SK-N-MC (cell line): ENCODE measurements around the gene MAP3K9.

Experiments
- DNase-seq: peaks from one replicate; pipeline ENCODE4 v3.0.0-alpha.2; 2011; ENCODE audit warnings: low read depth, low spot score
- H3K27ac ChIP-seq: fragments of 200-600 bp; sonication (generic); 2 replicates; pipeline ENCODE4 v1.5.1; 2016; ENCODE audit warnings: mixed run types
- H3K36me3 ChIP-seq: fragments of 200-600 bp; sonication (generic); 2 replicates; pipeline ENCODE4 v1.6.1; 2017; ENCODE audit warnings: antibody characterized with exemption, low read length, mixed read lengths; ENCODE audit not compliant: insufficient read depth
- H3K4me3 ChIP-seq: fragments of 200-600 bp; sonication (generic); 2 replicates; pipeline ENCODE4 v1.5.1; 2016
- H3K9ac ChIP-seq: fragments of 200-600 bp; sonication (generic); 2 replicates; pipeline ENCODE4 v1.8.0; 2017; ENCODE audit warnings: mixed run types, mixed read lengths; ENCODE audit not compliant: insufficient read length
- H3K9me3 ChIP-seq: fragments of 200-600 bp; sonication (generic); 2 replicates; pipeline ENCODE4 v1.6.1; 2017; ENCODE audit warnings: low read depth, mild to moderate bottlenecking, antibody characterized with exemption, low read length, moderate library complexity, mixed read lengths
- EZH2 ChIP-seq: fragments of 200-600 bp; sonication (generic); IDR thresholded peaks from one replicate; pipeline ENCODE4 v1.6.1; 2017; ENCODE audit warnings: antibody characterized with exemption
- FOXP2 ChIP-seq: optimal IDR thresholded peaks from 2 replicates; pipeline ENCODE3; 2011; ENCODE audit warnings: mild to moderate bottlenecking, moderate library complexity; ENCODE audit not compliant: insufficient read depth; ENCODE audit errors: extremely low read length, control extremely low read depth
- POLR2AphosphoS5 ChIP-seq: IDR thresholded peaks from 2 replicates; pipeline ENCODE4 v1.6.1; 2012; ENCODE audit warnings: mild to moderate bottlenecking, low read depth, low read length, borderline replicate concordance

MAP3K9 gene

DNA sequence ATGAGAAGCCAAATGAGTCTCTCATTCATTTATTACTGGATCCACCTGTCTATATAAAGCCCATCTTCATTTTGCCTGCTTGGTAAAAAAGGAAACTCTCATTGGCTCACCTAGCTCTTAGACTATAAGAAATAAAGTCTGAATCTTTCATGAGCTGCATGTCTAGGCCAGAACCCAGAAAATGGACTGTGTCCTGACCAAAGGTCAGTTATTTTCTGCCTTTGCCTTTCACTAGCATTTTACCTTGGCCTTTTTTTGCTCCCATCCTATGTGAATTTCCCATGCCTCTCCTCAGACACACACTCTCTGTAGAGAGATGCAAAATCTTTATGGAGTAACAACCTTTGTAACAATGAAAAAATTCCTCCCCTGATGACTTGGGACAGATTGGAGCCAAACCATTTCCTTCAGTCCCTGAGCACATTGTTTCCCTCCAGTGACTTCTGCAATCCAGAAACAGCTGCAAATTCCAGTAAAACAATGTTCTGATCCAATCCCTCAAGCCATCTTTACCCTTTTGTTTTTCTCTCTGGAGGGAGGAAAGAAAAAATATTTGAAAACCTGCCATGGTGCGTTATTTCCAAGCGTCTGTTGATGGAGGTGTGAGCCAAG, 33.6 kb upstream of the MAP3K9 start:
- Histone ChIP-seq H3K27ac (no peak overlapping the region), H3K9me3 (no peaks in the 10 kb centered on the region), H3K9ac (no peak overlapping the region), H3K36me3 (no peaks in the 10 kb centered on the region), H3K4me3 (no peak overlapping the region)
- TF ChIP-seq EZH2 (no peak), POLR2AphosphoS5 (no peak), FOXP2 (no peak)
- no peak for DNase-seq

DNA sequence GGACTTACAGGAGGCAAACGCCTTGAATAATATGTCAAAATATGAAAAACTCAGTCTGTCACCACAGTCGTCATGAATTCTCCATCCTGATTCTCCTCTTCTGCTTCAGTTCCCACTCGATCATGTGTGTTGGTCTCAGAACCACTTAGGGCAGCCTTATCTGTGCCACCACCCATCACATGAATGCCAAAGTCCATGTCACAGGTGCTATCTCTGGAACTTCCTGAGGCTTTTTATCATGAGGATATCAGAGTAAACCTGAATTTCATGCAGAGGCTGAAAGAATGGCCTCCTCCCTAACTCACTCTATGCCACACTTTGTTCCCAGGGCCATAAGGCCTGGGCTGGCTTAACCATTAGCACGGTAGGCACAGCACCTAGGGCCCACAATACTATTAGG, 28.8 kb upstream of the MAP3K9 start:
- Histone ChIP-seq H3K27ac (no peak overlapping the region), H3K36me3 (no peaks in the 10 kb centered on the region), H3K4me3 (no peak overlapping the region), H3K9me3 (no peaks in the 10 kb centered on the region), H3K9ac (no peak overlapping the region)
- no peak for DNase-seq
- TF ChIP-seq EZH2 = no peak
- TF ChIP-seq POLR2AphosphoS5 = no peak
- no peak for TF ChIP-seq FOXP2

DNA sequence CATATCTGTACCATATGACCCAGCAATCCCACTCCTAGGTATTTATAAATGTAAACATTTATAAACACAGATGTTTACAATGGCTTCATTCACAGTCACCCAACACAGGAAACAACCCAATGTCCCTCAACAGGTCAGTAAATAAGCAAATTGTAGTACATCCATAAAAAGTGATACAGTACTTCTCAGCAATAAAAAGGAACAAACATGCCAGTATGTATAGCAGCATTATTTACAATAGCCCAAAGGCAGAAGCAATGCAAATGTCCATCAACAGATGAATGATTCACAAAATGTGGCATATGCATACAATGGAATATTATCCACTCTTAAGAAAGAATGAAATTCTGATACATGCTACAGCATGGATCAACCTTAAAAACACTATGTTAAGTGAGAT, 27.6 kb upstream of the MAP3K9 start:
- Histone ChIP-seq H3K9me3 (no peaks in the 10 kb centered on the region), H3K4me3 (no peak overlapping the region), H3K9ac (no peak overlapping the region), H3K27ac (no peak overlapping the region), H3K36me3 (no peaks in the 10 kb centered on the region)
- no peak for TF ChIP-seq FOXP2
- no peak for TF ChIP-seq POLR2AphosphoS5
- TF ChIP-seq EZH2 = no peak
- DNase-seq = no peak

DNA sequence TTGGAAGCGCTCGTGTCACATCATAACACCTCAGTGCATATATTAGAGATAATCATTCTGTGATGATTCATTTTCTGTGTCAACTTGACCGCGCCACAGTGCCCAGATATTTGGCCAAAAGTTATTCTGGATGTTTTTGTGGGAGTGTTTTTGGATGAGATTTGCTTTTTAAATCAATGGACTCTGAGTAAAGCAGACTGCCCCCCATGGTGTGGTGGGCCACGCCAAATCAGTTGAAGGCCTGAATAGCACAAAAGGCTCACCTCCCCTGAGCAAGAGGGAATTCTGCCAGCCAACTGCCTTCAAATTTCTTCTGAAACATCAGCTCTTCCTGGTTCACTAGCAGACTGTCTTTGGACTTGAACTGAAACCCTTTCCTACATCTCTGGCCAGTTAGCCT, 24.6 kb upstream of the MAP3K9 start:
- Histone ChIP-seq H3K27ac (no peak overlapping the region), H3K4me3 (no peak overlapping the region), H3K9ac (no peak overlapping the region), H3K36me3 (no peaks in the 10 kb centered on the region), H3K9me3 (no peaks in the 10 kb centered on the region)
- TF ChIP-seq FOXP2 (no peak), EZH2 (no peak), POLR2AphosphoS5 (no peak)
- DNase-seq = no peak

DNA sequence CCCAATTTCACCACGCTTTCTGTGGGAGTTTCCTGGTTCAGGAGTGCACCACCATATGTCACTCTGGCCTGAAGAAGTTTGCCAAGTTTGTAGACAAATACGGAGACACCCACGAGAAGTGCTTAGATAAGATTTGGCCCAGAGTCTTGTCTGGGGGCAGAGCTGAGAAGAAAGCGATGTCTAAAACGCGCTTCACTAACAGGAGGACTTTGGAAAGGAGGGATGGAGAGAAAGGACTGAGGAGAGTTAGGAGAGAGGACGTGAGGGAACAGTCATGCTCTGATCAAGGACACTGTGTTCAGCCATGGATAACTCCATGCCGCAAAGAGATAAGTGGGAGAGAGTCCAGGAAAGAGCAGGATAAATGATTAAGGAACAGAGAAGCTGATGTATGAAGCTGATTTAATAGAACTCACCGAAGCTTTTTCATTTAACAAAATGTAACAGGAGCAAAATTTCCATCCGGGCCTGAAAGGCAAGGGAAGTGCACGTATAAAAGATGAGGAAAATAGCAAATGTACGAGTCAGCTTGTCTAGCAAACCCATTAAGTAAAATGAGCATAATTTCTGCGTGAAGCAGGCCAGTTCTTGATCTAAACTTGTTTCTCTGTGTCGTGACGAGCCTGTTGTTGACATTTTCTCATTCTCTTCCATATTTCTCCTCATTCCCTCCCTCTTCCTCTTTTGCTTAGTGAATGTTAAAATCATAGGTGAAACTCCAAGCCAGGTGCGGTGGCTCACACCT, 23.4 kb upstream of the MAP3K9 start:
- Histone ChIP-seq H3K4me3 (no peak overlapping the region), H3K27ac (no peak overlapping the region), H3K36me3 (no peaks in the 10 kb centered on the region), H3K9ac (no peak overlapping the region), H3K9me3 (no peaks in the 10 kb centered on the region)
- no peak for TF ChIP-seq POLR2AphosphoS5
- TF ChIP-seq FOXP2 = no peak
- TF ChIP-seq EZH2 = no peak
- DNase-seq = no peak

DNA sequence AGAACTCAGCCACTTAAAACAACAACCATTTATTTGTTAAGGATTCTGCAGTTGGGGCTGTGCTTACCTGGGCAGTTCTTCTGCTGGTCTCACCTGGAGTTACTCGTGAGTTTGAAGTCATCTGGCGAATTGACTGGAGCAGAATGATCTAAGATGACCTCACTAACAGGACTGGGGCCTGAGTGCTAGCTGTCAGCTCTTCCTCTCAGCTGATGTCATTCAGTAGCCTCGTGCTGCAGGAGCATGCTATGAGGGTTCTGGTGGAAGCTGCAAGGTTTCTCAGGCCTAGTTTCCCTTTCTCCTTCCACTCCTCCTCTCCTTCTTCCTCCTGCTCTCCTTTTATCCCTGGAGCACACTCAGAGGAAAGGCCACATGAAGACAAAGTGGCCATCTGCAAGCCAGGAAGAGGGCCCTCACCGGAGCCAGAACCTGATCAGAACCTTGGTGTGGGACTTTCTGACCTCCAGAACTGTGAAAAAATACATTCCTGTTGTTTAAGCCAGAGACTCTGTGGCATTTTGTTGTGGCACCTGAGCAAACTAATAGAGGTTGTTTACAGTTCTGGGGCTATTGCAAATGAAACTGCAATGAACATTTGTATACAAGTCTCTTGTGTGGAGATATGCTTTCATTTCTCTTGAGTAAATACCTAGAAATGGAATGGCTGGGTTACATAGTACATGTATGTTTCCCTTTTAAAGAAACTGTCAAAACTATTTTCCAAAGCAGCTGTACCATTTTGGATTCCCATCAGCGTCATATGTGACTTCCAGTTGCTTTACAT, 21.9 kb upstream of the MAP3K9 start:
- no peak overlapping the region for H3K9ac ChIP-seq
- H3K27ac ChIP-seq = no peak overlapping the region
- TF ChIP-seq EZH2 (no peak), POLR2AphosphoS5 (no peak), FOXP2 (no peak)
- no peaks in the 10 kb centered on the region for H3K36me3 ChIP-seq
- no peaks in the 10 kb centered on the region for H3K9me3 ChIP-seq
- no peak for DNase-seq
- no peak overlapping the region for H3K4me3 ChIP-seq

DNA sequence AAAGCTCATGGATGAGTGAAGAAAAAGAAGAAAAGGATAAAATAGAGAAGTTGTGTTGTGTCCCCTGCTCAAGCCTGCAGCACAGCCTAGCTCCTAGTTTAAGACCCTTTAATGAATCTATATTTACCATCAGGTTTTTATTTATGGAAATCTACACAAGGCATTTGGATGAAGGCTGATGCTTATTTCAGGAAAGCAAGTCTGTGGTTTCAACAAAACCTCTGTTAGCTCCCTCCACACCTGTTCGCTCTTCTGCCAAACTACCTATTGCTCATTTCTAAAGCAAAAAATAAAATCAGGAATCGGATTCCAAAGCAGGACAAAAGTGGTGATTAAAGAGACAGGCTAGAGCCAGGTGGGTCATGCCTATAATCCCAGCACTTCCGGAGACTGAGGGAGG, 18.9 kb upstream of the MAP3K9 start:
- no peak overlapping the region for H3K4me3 ChIP-seq
- no peak overlapping the region for H3K27ac ChIP-seq
- TF ChIP-seq EZH2 (no peak), FOXP2 (no peak), POLR2AphosphoS5 (no peak)
- no peaks in the 10 kb centered on the region for H3K36me3 ChIP-seq
- DNase-seq = no peak
- H3K9ac ChIP-seq = no peak overlapping the region
- H3K9me3 ChIP-seq = no peaks in the 10 kb centered on the region

DNA sequence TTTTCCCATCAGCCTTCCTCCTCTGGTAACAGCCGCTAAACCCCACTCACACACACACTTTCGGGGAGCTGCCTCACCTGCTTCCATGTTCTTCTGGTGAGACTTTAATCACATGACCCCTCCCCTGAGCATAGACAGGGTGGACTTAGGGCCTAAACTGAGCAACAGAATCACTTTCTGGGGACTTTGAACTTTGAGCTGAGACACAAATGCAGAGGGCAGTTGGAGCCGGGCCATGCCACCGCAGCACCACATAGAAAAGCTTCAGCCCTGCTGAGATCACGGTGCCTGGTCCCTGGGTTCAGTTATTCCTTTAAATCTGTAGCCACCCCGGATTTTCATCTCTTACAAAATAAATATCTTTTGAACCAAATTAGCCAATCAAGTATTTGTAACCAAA, 18.4 kb upstream of the MAP3K9 start:
- no peak for TF ChIP-seq POLR2AphosphoS5
- no peak for TF ChIP-seq EZH2
- TF ChIP-seq FOXP2 = no peak
- no peaks in the 10 kb centered on the region for H3K9me3 ChIP-seq
- H3K27ac ChIP-seq = no peak overlapping the region
- H3K9ac ChIP-seq = no peak overlapping the region
- no peak for DNase-seq
- no peaks in the 10 kb centered on the region for H3K36me3 ChIP-seq
- H3K4me3 ChIP-seq = no peak overlapping the region

- TF ChIP-seq FOXP2 = no peak
- no peak for TF ChIP-seq EZH2
- TF ChIP-seq POLR2AphosphoS5 = no peak
- Histone ChIP-seq H3K9me3 (no peaks in the 10 kb centered on the region), H3K9ac (no peak overlapping the region), H3K4me3 (no peak overlapping the region), H3K27ac (no peak overlapping the region), H3K36me3 (no peaks in the 10 kb centered on the region)
- no peak for DNase-seq
Observed at GRCh38 chr14:70827347-70827746, 18.0 kb upstream of the MAP3K9 start.
